HepG2 (cell line): ENCODE data around the gene LIFR. TPM values are rescaled to one million over a fixed set of nuclear protein-coding genes. Genes with fewer than 3 reads are reported as not detected.

Experiments
- ATAC-seq: fragments of 200-7000 bp; cut with Tn5 transposase; 3 replicates; pipeline ENCODE4 v1.9.1; 2020; ENCODE audit warnings: mild to moderate bottlenecking, moderate library complexity
- BruUV-seq: library from RNA; stranded (reverse); fragments of 400-500 nt; replicated peaks from 2 replicates; lab custom pipeline; 2021; lab: Mats Ljungman, UMichigan
- CTCF ChIA-PET: fragments of 300-600 bp; formaldehyde crosslinking; extraction: SDS; loops from one replicate; lab custom pipeline; 2021; ENCODE audit warnings: low total read pairs, inconsistent platforms, low intra/inter-chr PET ratio; lab: Yijun Ruan, JAX
- POLR2A ChIA-PET: fragments of 350-600 bp; sonication (Branson Sonifier 250); formaldehyde crosslinking; loops from one replicate; lab custom pipeline; 2020; ENCODE audit warnings: antibody characterized with exemption, inconsistent platforms; lab: Yijun Ruan, JAX
- DNase-seq: peaks from one replicate; pipeline ENCODE4 v3.0.0-alpha.2; 2015; ENCODE audit warnings: low spot score
- FAIRE-seq: peaks from 3 replicates; lab custom pipeline; 2011; peaks lifted over from hg19 to GRCh38; lab: Jason Lieb, UNC
- H2AFZ ChIP-seq: one replicate; pipeline ENCODE4 v1.6.1; 2011; ENCODE audit warnings: low read length, inconsistent platforms
- H3K27ac ChIP-seq: fragments of 300-600 bp; 3 replicates; pipeline ENCODE4 v1.8.0; 2011; ENCODE audit warnings: mixed run types, mild to moderate bottlenecking, mixed read lengths, low read length, inconsistent platforms; ENCODE audit not compliant: insufficient read depth; ENCODE audit errors: extremely low read length
- H3K27me3 ChIP-seq, 2 experiments: fragments of 200-600 bp in 1 of 2; 2 replicates in 1 of 2; 3 replicates in 1 of 2; pipeline versions ENCODE4 v1.6.0 to v1.8.0; 2011; ENCODE audit warnings: low read length in 2 of 2, mild to moderate bottlenecking in 2 of 2, moderate library complexity in 2 of 2, inconsistent platforms in 1 of 2; ENCODE audit not compliant: insufficient read depth in 2 of 2, control insufficient read depth in 1 of 2
- H3K36me3 ChIP-seq, 2 experiments: fragments of 200-600 bp in 1 of 2; replicated peaks in 1 of 2; 2 replicates in 1 of 2; 3 replicates in 1 of 2; pipeline versions ENCODE4 v1.5.1 to v1.8.0; 2011; ENCODE audit warnings: low read length in 2 of 2, inconsistent platforms in 1 of 2; ENCODE audit not compliant: insufficient read depth in 2 of 2, control insufficient read depth in 1 of 2
- H3K4me1 ChIP-seq: 2 replicates; pipeline ENCODE4 v1.5.1; 2012; ENCODE audit warnings: low read length, inconsistent platforms; ENCODE audit not compliant: insufficient read depth
- H3K4me2 ChIP-seq: 2 replicates; pipeline ENCODE4 v1.6.0; 2011; ENCODE audit warnings: low read depth, low read length, inconsistent platforms
- H3K4me3 ChIP-seq, 3 experiments: fragments of 200-600 bp in 1 of 3; sonication (generic), shearing (Covaris generic) in 1 of 3; replicated peaks in 1 of 3; 2 replicates each; pipeline ENCODE4 v1.5.1; 2011 to 2016; ENCODE audit warnings: low read length in 3 of 3, inconsistent platforms in 2 of 3, low read depth in 2 of 3, mild to moderate bottlenecking in 2 of 3, control low read depth in 1 of 3, mixed read lengths in 1 of 3; ENCODE audit not compliant: insufficient read depth in 1 of 3
- H3K79me2 ChIP-seq: one replicate; pipeline ENCODE4 v1.6.1; 2011; ENCODE audit warnings: low read length, inconsistent platforms; ENCODE audit not compliant: insufficient read depth
- H3K9ac ChIP-seq: 2 replicates; pipeline ENCODE4 v1.6.0; 2011; ENCODE audit warnings: mild to moderate bottlenecking, low read depth, low read length, inconsistent platforms; ENCODE audit not compliant: insufficient read depth
- H3K9me3 ChIP-seq: 2 replicates; pipeline ENCODE4 v1.5.1; 2012; ENCODE audit warnings: mild to moderate bottlenecking, low read length
- H4K20me1 ChIP-seq: 2 replicates; pipeline ENCODE4 v1.6.0; 2011; ENCODE audit warnings: inconsistent platforms, mild to moderate bottlenecking, low read length, moderate library complexity; ENCODE audit not compliant: insufficient read depth
- ATAD3A ChIP-seq: sonication (generic); formaldehyde crosslinking; IDR thresholded peaks from 2 replicates; pipeline ENCODE4 v1.4.0; 2020; ENCODE audit warnings: missing genetic modification reagents
- CEBPZ ChIP-seq: IDR thresholded peaks from 2 replicates; pipeline ENCODE4 v1.6.1; 2012; ENCODE audit warnings: low read length, improper control_type of control experiment
- DNMT1 ChIP-seq: sonication (generic); formaldehyde crosslinking; IDR thresholded peaks from 2 replicates; pipeline ENCODE4 v1.5.1; 2020; ENCODE audit warnings: mild to moderate bottlenecking, missing genetic modification reagents
- GABPA ChIP-seq, 2 experiments: IDR thresholded peaks; 2 replicates each; pipeline ENCODE4 v1.6.1; 2011 to 2016; ENCODE audit warnings: low read depth in 2 of 2, low read length in 1 of 2, missing biosample characterization in 1 of 2, missing genetic modification characterization in 1 of 2
- GMEB1 ChIP-seq: sonication (generic); formaldehyde crosslinking; IDR thresholded peaks from 2 replicates; pipeline ENCODE4 v1.5.1; 2020; ENCODE audit warnings: missing genetic modification reagents, mild to moderate bottlenecking, borderline replicate concordance
- JDP2 ChIP-seq: sonication (generic); formaldehyde crosslinking; IDR thresholded peaks from 2 replicates; pipeline ENCODE4 v1.8.1; 2022; ENCODE audit warnings: missing genetic modification reagents, borderline replicate concordance
- MED1 ChIP-seq: sonication (generic); formaldehyde crosslinking; IDR thresholded peaks from 2 replicates; pipeline ENCODE4 v1.4.0; 2020; ENCODE audit warnings: missing genetic modification reagents
- MZF1 ChIP-seq: sonication (generic); formaldehyde crosslinking; IDR thresholded peaks from 2 replicates; pipeline ENCODE4 v1.8.1; 2023; ENCODE audit warnings: mild to moderate bottlenecking, missing genetic modification reagents, borderline replicate concordance
- NFYC ChIP-seq: IDR thresholded peaks from 2 replicates; pipeline ENCODE4 v1.6.1; 2016; ENCODE audit warnings: missing genetic modification reagents, missing compliant biosample characterization
- TCF7L2 ChIP-seq: IDR thresholded peaks from 2 replicates; pipeline ENCODE4 v1.6.1; 2011; ENCODE audit warnings: mild to moderate bottlenecking, low read depth, low read length, moderate library complexity
- TFDP2 ChIP-seq: sonication (generic); formaldehyde crosslinking; IDR thresholded peaks from 2 replicates; pipeline ENCODE4 v1.4.0; 2020; ENCODE audit warnings: missing genetic modification reagents
- TSC22D2 ChIP-seq: sonication (generic); formaldehyde crosslinking; IDR thresholded peaks from 2 replicates; pipeline ENCODE4 v1.5.1; 2020; ENCODE audit warnings: missing genetic modification reagents, mild to moderate bottlenecking, borderline replicate concordance
- ZC3H13 ChIP-seq: sonication (generic); formaldehyde crosslinking; IDR thresholded peaks from 2 replicates; pipeline ENCODE4 v1.8.1; 2023; ENCODE audit warnings: mild to moderate bottlenecking, missing genetic modification reagents, moderate library complexity
- ZNF12 ChIP-seq: sonication (generic); formaldehyde crosslinking; IDR thresholded peaks from 2 replicates; pipeline ENCODE4 v1.5.0; 2020; ENCODE audit warnings: missing genetic modification reagents
- ZNF414 ChIP-seq: sonication (generic); formaldehyde crosslinking; IDR thresholded peaks from 2 replicates; pipeline ENCODE4 v1.5.0; 2020; ENCODE audit warnings: missing genetic modification reagents
- ZXDC ChIP-seq: sonication (generic); formaldehyde crosslinking; IDR thresholded peaks from 2 replicates; pipeline ENCODE4 v1.5.0; 2020; ENCODE audit warnings: mild to moderate bottlenecking, missing genetic modification reagents
- WGBS: methylation state at CpG from one replicate; pipeline ENCODE4 v1.1.6; 2017; ENCODE audit warnings: low lambda C conversion rate; 5-methylcytosine and 5-hydroxymethylcytosine counted together
- in situ Hi-C: cut with HindIII; loops from 2 replicates; pipeline ENCODE4 v1.10.0; 2017; ENCODE audit warnings: low pct_unique_long_range_greater_than_20kb; ENCODE audit not compliant: extremely low pct_ligation_motif_present
- intact Hi-C: fragments of 100-400 bp; cut with micrococcal nuclease; formaldehyde crosslinking; loops from one replicate; pipeline ENCODE4 v1.10.0; 2022; ENCODE audit not compliant: unreplicated experiment
- polyA plus RNA-seq, 8 experiments: library from polyadenylated mRNA; depleted of rRNA in 3 of 8; stranded (reverse) in 7 of 8; unstranded in 1 of 8; fragments of >200 nt; fragmentation: Illumina TruSeq in 4 of 8; extraction: Trizol in 4 of 8; gene quantifications; 2 replicates each; pipeline versions ENCODE4 v1.2.1 to v1.2.3, GENCODE V29; 2011 to 2016; ENCODE audit warnings: low read depth in 4 of 8, missing spikeins in 1 of 8, mixed read lengths in 1 of 8; ENCODE audit not compliant: insufficient read depth in 1 of 8
- total RNA-seq, 5 experiments: library from RNA; depleted of rRNA; stranded (reverse); fragments of >200 nt; fragmentation: Illumina TruSeq; extraction: Trizol; gene quantifications; 2 replicates each; pipeline ENCODE4 v1.2.3, GENCODE V29; 2016; ENCODE audit warnings: low read depth in 1 of 5

LIFR gene
- total and polyA plus RNA-seq, 2 of the 13 experiments (the other 11 are each of a cell fraction or from before 2014, with no cell fraction given): 6.3 to 25.2 TPM

DNA sequence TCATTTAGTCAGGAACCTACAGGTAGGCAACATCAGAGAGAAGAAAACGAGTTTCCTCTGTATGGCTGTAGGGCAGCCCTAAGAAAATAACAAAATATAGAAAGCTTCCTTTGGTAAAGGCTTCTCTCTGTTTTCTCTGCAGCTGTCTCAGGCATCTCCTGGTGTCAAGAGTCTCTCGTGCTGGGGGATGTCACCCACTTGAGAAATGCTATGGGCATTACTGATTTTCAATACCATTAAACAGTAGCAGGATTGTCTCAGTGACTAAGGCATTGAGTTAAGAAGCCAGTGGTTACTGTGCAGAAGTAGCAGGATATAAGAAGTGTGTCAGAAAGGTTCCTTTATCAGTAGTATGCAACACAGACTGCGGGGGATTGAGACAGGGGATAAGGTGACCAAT lies 32.4 kb downstream of the LIFR start:
- H3K27me3 ChIP-seq: no peaks in the 10 kb centered on the region
- CTCF ChIA-PET: no interaction called here
- no peak overlapping the region for H3K9ac ChIP-seq
- in situ Hi-C loops (no loop called here), intact Hi-C loops (no loop called here)
- POLR2A ChIA-PET: no interaction called here
- no peaks in the 10 kb centered on the region for H3K9me3 ChIP-seq
- H3K27ac ChIP-seq: no peak overlapping the region
- WGBS: 96% methylated on average over 3 of the region's 3 CpGs
- FAIRE-seq (no peak), DNase-seq (no peak), ATAC-seq (no peak)
- no peak overlapping the region for H3K4me3 ChIP-seq
- H3K79me2 ChIP-seq: peaks cover 7% of the 10 kb centered on the region
- peaks cover 12 to 50% of the 10 kb centered on the region in 2 experiments; a peak in 4 of 5 replicates for H3K36me3 ChIP-seq
- BruUV-seq: no TSS peak
- no peaks in the 10 kb centered on the region for H4K20me1 ChIP-seq
- no peak overlapping the region for H2AFZ ChIP-seq
- H3K4me2 ChIP-seq: no peak overlapping the region
- peaks cover 18% of the 10 kb centered on the region for H3K4me1 ChIP-seq
- TF ChIP-seq TCF7L2 (no peak), TFDP2 (CRISPR knock-in tag) (no peak), GMEB1 (CRISPR knock-in tag) (no peak), ZXDC (CRISPR knock-in tag) (no peak), CEBPZ (no peak), NFYC (no peak), MZF1 (CRISPR knock-in tag) (no peak), ZNF414 (CRISPR knock-in tag) (no peak), DNMT1 (CRISPR knock-in tag) (no peak), ZNF12 (CRISPR knock-in tag) (no peak), MED1 (no peak), ZC3H13 (no peak), ATAD3A (CRISPR knock-in tag) (no peak), GABPA (IDR thresholded peaks at IDR 0.05; ENCODE audit: low read depth, low read length) (no peak), GABPA (CRISPR knock-in tag; IDR thresholded peaks at IDR 0.05; ENCODE audit: low read depth) (no peak), TSC22D2 (CRISPR knock-in tag) (no peak), JDP2 (CRISPR knock-in tag) (no peak)
